22Rv1 (cell line): ENCODE measurements around the gene TXLNG.

Experiments
- ZFX ChIP-seq: fragments of 450-650 bp; IDR thresholded peaks from 2 replicates; pipeline ENCODE4 v1.6.1; 2017; ENCODE audit warnings: antibody characterized with exemption, borderline replicate concordance
- TF ChIP-seq, protein P1 (sequence below): fragments of 450-650 bp; IDR thresholded peaks from 2 replicates; pipeline ENCODE4 v1.5.1; 2017; ENCODE audit warnings: mild to moderate bottlenecking

DNA sequence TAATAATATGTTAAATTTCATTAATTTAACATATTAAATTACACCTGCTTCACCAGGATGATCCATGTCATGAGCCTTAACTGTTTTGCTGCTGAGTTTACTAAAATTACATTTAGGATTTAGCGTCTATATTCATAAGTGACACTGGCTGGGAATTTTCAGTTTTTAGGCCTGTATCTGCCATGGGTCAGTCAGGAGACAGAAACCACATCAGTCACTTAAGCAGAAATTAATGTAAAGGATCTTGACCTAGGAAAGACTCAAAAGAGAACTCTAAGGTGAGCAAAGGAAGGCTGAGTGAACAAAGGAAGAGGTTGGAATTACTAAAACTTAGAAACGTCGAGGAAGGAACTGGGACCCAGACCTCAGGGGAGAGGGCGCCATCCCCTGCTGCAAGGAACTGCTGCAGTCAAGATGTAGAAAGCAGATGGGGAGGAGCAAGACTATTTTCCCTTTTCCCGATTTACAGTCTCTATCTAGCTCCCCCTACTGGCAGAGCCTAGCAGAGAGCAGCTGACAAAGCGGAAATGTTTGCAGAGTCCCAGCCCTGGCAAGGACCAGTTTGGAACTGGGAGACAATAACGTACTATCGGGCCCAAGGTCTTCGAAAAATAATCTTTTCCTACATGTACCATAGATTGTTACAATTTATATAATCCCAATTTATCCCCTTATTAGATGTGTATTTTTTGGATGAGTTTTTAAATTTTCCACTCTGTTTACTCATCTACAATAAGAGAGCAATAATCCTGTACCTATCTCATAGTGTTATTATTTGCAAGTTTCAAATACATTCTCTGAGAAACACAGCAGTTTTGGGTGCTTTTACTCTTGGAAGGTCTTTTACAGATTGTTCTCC, 106.5 kb downstream of the TXLNG start:
- TF ChIP-seq, protein P1, sequence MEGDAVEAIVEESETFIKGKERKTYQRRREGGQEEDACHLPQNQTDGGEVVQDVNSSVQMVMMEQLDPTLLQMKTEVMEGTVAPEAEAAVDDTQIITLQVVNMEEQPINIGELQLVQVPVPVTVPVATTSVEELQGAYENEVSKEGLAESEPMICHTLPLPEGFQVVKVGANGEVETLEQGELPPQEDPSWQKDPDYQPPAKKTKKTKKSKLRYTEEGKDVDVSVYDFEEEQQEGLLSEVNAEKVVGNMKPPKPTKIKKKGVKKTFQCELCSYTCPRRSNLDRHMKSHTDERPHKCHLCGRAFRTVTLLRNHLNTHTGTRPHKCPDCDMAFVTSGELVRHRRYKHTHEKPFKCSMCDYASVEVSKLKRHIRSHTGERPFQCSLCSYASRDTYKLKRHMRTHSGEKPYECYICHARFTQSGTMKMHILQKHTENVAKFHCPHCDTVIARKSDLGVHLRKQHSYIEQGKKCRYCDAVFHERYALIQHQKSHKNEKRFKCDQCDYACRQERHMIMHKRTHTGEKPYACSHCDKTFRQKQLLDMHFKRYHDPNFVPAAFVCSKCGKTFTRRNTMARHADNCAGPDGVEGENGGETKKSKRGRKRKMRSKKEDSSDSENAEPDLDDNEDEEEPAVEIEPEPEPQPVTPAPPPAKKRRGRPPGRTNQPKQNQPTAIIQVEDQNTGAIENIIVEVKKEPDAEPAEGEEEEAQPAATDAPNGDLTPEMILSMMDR = peak; percentile 86
- no peak for TF ChIP-seq ZFX
